HPDE6-E6E7 (cell line): ENCODE data around the gene CRELD2.

Experiments used
- DNase-seq: peaks from one replicate; pipeline ENCODE4 v3.0.0; 2011; ENCODE audit warnings: missing footprints; ENCODE audit errors: extremely low spot score

Gene CRELD2

GRCh38 chr22:49911881-49912625 lies 6.4 kb upstream of the CRELD2 start:
- no peak for DNase-seq

GRCh38 chr22:49913026-49913425 lies 5.4 kb upstream of the CRELD2 start:
- DNase-seq: no peak

- no peak for DNase-seq
These were observed 5.0 kb upstream of the CRELD2 start for GRCh38 chr22:49913446-49913845.

- DNase-seq: no peak
These were observed 4.2 kb upstream of the CRELD2 start for GRCh38 chr22:49914256-49914655.

- no peak for DNase-seq
These were observed 2.8 kb upstream of the CRELD2 start for GRCh38 chr22:49915610-49916009.

DNA sequence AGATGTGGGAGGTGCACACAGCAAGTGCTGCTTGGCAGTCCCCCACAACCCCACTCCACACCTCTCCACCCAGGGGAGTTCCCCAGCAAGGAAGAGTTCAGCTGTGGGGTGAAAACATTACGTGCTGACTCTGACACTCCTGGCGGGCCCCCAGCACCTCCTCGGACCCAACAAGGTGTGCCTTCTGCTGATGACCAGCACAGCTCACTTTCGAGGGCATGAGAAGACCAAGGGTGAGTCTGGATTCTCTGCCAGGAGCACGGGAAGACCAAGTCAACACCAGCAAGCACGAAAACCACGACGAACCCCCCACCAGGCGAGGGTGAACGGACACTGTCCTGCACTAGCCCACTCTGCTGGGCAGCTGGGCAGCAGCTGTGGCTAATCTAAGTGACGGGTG lies 1.6 kb upstream of the CRELD2 start:
- no peak for DNase-seq

GRCh38 chr22:49918911-49919881 lies 762 bp downstream of the CRELD2 start:
- no peak for DNase-seq

GRCh38 chr22:49920859-49921258 lies 2.4 kb downstream of the CRELD2 start:
- DNase-seq: no peak

DNA sequence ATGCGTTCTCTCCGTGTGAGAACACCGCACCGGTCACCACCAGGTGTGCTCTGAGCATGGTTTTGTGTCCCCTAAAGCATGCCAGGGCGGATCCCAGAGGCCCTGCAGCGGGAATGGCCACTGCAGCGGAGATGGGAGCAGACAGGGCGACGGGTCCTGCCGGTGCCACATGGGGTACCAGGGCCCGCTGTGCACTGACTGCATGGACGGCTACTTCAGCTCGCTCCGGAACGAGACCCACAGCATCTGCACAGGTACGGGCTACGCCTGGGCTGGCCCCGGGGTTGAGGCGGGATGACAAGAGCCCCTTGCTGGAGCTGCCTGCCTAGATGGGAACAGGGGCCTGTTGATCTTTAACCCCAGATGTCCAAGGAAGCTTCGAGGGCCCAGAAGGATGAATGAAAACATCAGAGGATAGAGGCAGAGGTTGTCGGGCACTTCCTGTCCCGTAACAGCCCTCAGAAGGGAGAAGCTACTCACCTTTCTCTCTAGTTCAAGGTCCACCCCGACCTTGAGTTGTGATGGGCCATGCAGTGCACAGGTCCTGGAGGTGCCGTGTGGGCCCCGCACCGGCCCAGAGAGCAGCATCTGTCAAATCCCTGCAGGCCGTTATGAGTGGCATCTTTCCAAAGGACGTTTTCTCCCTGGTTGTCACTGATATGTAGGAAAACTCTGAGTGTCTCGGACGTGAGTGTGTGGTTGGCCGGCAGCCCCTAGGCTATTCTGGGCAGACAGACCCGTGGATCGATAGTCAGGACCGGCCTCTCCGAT lies 3.3 kb downstream of the CRELD2 start:
- DNase-seq: no peak

DNA sequence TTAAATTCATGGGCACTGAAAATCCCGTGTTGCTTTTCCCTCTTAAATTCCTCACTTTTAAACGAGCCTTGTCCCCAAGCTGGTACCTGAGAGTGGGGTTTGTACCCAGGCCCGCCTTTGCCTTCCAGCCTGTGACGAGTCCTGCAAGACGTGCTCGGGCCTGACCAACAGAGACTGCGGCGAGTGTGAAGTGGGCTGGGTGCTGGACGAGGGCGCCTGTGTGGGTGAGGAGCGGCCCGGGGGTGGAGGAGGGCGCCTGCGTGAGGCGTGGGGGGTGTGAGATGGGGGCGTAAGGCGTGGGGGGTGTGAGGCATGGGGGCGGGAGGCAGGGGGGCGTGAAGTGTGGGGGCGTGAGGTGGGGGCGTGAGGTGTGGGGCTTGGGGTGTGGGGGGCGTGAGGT lies 4.0 kb downstream of the CRELD2 start:
- no peak for DNase-seq

- no peak for DNase-seq
These were observed 4.5 kb downstream of the CRELD2 start for GRCh38 chr22:49922926-49923325.

DNA sequence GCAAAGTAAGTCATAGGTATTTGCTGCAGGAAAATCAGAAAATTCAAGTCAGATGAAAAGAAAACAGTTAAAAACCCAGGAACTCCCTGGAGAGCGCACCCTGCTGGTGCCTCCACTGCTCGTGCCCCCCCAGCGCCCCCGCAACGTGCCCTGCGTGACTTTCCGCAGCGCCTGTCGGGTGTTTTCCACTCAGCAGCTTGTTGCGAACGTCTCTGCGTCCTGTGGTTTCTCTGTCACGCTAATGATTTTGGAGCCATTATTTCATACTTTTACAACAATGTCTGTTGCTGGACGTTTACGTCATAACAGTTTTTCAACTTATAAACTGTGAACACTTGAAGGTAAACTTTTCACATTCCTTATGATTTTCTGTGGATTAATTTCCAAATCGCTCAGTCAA lies 5.0 kb downstream of the CRELD2 start:
- DNase-seq: no peak

DNA sequence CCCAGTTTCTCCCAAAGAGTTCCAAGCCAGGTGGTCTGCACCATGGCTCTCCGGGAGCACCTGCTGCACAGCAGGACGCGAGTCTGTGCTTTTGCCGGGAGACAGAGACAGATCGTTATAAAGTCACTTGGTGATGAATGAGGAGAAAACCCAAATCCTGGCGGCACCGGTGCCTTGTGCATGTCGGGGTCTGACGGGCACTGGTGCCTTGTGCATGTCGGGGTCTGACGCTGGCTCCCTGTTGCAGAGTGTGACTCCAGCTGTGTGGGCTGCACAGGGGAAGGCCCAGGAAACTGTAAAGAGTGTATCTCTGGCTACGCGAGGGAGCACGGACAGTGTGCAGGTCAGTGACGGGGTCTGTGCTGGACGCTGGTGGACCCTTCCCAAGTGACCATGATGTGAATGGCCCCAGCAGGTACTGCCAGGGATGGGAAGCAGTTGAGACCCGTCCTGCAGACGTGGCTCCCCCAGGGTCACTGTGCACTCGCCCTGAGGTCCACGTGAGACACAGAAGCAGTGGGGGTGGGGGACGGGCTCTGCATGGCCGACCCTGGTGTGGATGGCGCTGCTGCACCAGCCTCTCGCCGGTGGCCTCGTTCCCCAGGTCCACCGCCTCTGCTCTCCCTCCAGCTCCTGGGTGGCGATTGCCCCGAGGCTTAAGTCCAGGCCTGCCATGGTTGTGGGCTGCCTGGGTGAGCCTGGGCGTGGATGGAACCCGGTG lies 5.8 kb downstream of the CRELD2 start:
- no peak for DNase-seq

- no peak for DNase-seq
These were observed 7.2 kb downstream of the CRELD2 start for GRCh38 chr22:49925525-49926128.

- no peak for DNase-seq
These were observed 8.5 kb downstream of the CRELD2 start for GRCh38 chr22:49926916-49927315.

- no peak for DNase-seq
These were observed 9.2 kb downstream of the CRELD2 start for GRCh38 chr22:49927483-49928184.

GRCh38 chr22:49928185-49928495 lies 9.7 kb downstream of the CRELD2 start:
- no peak for DNase-seq

GRCh38 chr22:49928555-49929210 lies 10.2 kb downstream of the CRELD2 start:
- DNase-seq: no peak

DNA sequence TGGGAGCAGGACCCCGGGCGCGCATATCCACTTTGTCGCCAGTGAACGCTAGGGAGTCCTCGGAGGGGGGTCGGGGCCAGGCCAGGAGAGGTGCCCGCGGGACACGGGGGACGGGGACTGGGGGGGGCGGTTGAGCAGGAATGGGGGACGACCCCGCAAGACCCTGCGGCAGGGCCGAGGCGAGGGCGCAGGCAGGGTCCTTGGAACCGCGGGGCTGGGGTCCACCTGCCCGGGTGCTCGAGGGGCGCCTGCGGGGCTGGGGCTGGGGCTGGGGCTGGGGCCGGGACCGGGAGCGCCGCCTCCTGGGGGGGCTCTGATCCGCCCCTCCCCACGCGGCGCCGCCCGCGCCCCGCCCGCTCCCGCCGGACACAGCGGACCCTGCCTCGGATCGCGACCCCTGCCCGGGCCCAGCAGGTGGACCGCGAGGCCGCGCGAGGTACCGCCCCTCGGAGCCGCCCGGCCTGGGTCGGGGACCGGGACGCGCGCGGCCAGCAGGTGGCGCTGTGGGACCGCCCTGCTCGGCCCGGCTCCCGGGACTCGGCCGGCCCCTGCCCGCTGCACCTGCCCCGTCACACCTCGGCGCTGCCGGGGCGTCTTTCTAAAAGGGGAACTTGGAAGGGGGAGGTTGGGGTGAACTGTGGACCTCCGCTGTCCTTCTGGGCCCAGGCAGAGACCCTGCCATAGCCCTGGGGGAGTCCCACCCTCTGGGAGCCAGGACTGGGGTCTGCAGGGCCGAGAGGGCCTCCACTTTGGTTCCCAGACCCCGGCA lies 11.0 kb downstream of the CRELD2 start:
- peak; percentile 78 for DNase-seq
